H1 (cell line): ENCODE results near the gene HSPA1L. TPM values are rescaled to one million over a fixed set of nuclear protein-coding genes. Genes with fewer than 3 reads are reported as not detected.

ENCODE experiments used
- CTCF ChIA-PET: fragments of 300-600 bp; sonication (Branson Sonifier 250); formaldehyde crosslinking; loops from one replicate; lab custom pipeline; 2021; ENCODE audit not compliant: partially characterized antibody; lab: Charles Lee
- POLR2A ChIA-PET: fragments of 300-600 bp; sonication (Branson Sonifier 250); formaldehyde crosslinking; loops from one replicate; lab custom pipeline; 2021; ENCODE audit warnings: inconsistent platforms; ENCODE audit not compliant: partially characterized antibody; lab: Charles Lee
- DNase-seq, 2 experiments: peaks; one replicate each; pipeline versions ENCODE4 v3.0.0 to v3.0.0-alpha.2; 2010 to 2022; ENCODE audit warnings: low spot score in 2 of 2, low read depth in 1 of 2, mixed read lengths in 1 of 2
- FAIRE-seq: peaks from 2 replicates; lab custom pipeline; 2011; peaks lifted over from hg19 to GRCh38; lab: Jason Lieb, UNC
- H2AFZ ChIP-seq: 2 replicates; pipeline ENCODE4 v1.8.1; 2012; ENCODE audit warnings: low read length, inconsistent platforms
- H2AK5ac ChIP-seq: 2 replicates; pipeline ENCODE4 v1.6.1; 2013; ENCODE audit warnings: low read depth, low read length
- H2BK120ac ChIP-seq: replicated peaks from 2 replicates; pipeline ENCODE3; 2013; ENCODE audit warnings: low read depth, low read length, inconsistent platforms
- H2BK12ac ChIP-seq: 2 replicates; pipeline ENCODE4 v1.6.1; 2013; ENCODE audit warnings: low read depth, low read length
- H2BK15ac ChIP-seq: 2 replicates; pipeline ENCODE4 v1.6.1; 2013; ENCODE audit warnings: low read length
- H2BK20ac ChIP-seq: 2 replicates; pipeline ENCODE4 v1.6.1; 2013; ENCODE audit warnings: low read length
- H2BK5ac ChIP-seq: 2 replicates; pipeline ENCODE4 v1.6.1; 2013; ENCODE audit warnings: low read depth, low read length
- H3K14ac ChIP-seq: 2 replicates; pipeline ENCODE4 v1.6.1; 2013; ENCODE audit warnings: inconsistent platforms; ENCODE audit not compliant: insufficient read length
- H3K18ac ChIP-seq: 2 replicates; pipeline ENCODE4 v1.6.1; 2013; ENCODE audit warnings: low read length; ENCODE audit errors: extremely low read depth
- H3K23ac ChIP-seq: 2 replicates; pipeline ENCODE4 v1.6.1; 2013; ENCODE audit warnings: inconsistent platforms; ENCODE audit not compliant: insufficient read length
- H3K23me2 ChIP-seq: 2 replicates; pipeline ENCODE4 v1.6.1; 2013; ENCODE audit warnings: low read depth, low read length
- H3K27ac ChIP-seq: 2 replicates; pipeline ENCODE4 v1.6.1; 2011; ENCODE audit warnings: low read depth, low read length, inconsistent platforms
- H3K27me3 ChIP-seq, 4 experiments: replicated peaks in 1 of 4; 1 replicate in 1 of 4; 2 replicates in 3 of 4; pipeline versions ENCODE4 v1.6.1 to v1.8.1; 2011 to 2013; ENCODE audit warnings: low read length in 3 of 4, mild to moderate bottlenecking in 3 of 4, inconsistent platforms in 2 of 4, mixed read lengths in 2 of 4, moderate library complexity in 1 of 4; ENCODE audit not compliant: control insufficient read depth in 3 of 4, insufficient read depth in 3 of 4; ENCODE audit errors: extremely low read depth in 1 of 4
- H3K36me3 ChIP-seq, 4 experiments: 2 replicates each; pipeline versions ENCODE4 v1.6.1 to v1.8.1; 2011 to 2013; ENCODE audit warnings: mild to moderate bottlenecking in 4 of 4, low read length in 3 of 4, moderate library complexity in 2 of 4, control low read depth in 1 of 4, inconsistent platforms in 1 of 4; ENCODE audit not compliant: insufficient read depth in 4 of 4, control insufficient read depth in 2 of 4
- H3K4ac ChIP-seq: replicated peaks from 2 replicates; pipeline ENCODE3; 2013; ENCODE audit warnings: low read length, low read depth, mixed read lengths, inconsistent platforms; ENCODE audit not compliant: insufficient read length
- H3K4me1 ChIP-seq, 4 experiments: replicated peaks in 1 of 4; 1 replicate in 1 of 4; 2 replicates in 3 of 4; pipeline versions ENCODE4 v1.6.1 to v1.8.1; 2011 to 2013; ENCODE audit warnings: low read length in 3 of 4, inconsistent platforms in 2 of 4, mixed read lengths in 1 of 4; ENCODE audit not compliant: insufficient read depth in 4 of 4, control insufficient read depth in 3 of 4
- H3K4me2 ChIP-seq, 2 experiments: 2 replicates each; pipeline versions ENCODE4 v1.6.1 to v1.8.1; 2011 to 2013; ENCODE audit warnings: low read depth in 2 of 2, low read length in 2 of 2, control low read depth in 1 of 2, inconsistent platforms in 1 of 2, mild to moderate bottlenecking in 1 of 2; ENCODE audit not compliant: insufficient read depth in 1 of 2
- H3K4me3 ChIP-seq, 4 experiments: fragments of 200-600, 300-600 bp in 1 of 4; sonication (generic), shearing (Covaris generic), sonication (Bioruptor Twin) in 1 of 4; 2 replicates each; pipeline versions ENCODE4 v1.5.1 to v1.8.1; 2011 to 2016; ENCODE audit warnings: low read length in 4 of 4, low read depth in 3 of 4, control low read depth in 2 of 4, inconsistent platforms in 2 of 4, mild to moderate bottlenecking in 2 of 4, mixed read lengths in 1 of 4, moderate library complexity in 1 of 4; ENCODE audit not compliant: insufficient read depth in 2 of 4; ENCODE audit errors: extremely low read depth in 1 of 4
- H3K56ac ChIP-seq: replicated peaks from 2 replicates; pipeline ENCODE3; 2013; ENCODE audit warnings: low read depth, mild to moderate bottlenecking, mixed read lengths, low read length, inconsistent platforms; ENCODE audit not compliant: insufficient read length
- H3K79me1 ChIP-seq: 2 replicates; pipeline ENCODE4 v1.6.1; 2013; ENCODE audit warnings: low read depth, low read length, control low read depth
- H3K79me2 ChIP-seq, 2 experiments: 2 replicates each; pipeline versions ENCODE4 v1.6.1 to v1.8.1; 2012 to 2013; ENCODE audit warnings: low read length in 2 of 2, mild to moderate bottlenecking in 2 of 2, inconsistent platforms in 1 of 2; ENCODE audit not compliant: insufficient read depth in 2 of 2, control insufficient read depth in 1 of 2
- H3K9ac ChIP-seq, 4 experiments: replicated peaks in 1 of 4; 1 replicate in 1 of 4; 2 replicates in 3 of 4; pipeline versions ENCODE4 v1.6.1 to v1.8.1; 2011 to 2013; ENCODE audit warnings: low read depth in 3 of 4, low read length in 3 of 4, control low read depth in 2 of 4, mild to moderate bottlenecking in 2 of 4, moderate library complexity in 2 of 4, inconsistent platforms in 1 of 4; ENCODE audit errors: extremely low read depth in 1 of 4
- H3K9me3 ChIP-seq, 2 experiments: 2 replicates each; pipeline versions ENCODE4 v1.6.1 to v1.8.1; 2012 to 2013; ENCODE audit warnings: mild to moderate bottlenecking in 2 of 2, moderate library complexity in 2 of 2, control low read depth in 1 of 2, inconsistent platforms in 1 of 2, low read depth in 1 of 2, low read length in 1 of 2, mixed read lengths in 1 of 2; ENCODE audit not compliant: insufficient read depth in 2 of 2
- H4K20me1 ChIP-seq, 2 experiments: replicated peaks in 1 of 2; 2 replicates each; pipeline versions ENCODE3 to v1.8.1; 2011 to 2013; ENCODE audit warnings: inconsistent platforms in 2 of 2, low read length in 2 of 2, mild to moderate bottlenecking in 1 of 2; ENCODE audit not compliant: insufficient read depth in 2 of 2, control insufficient read depth in 1 of 2
- H4K5ac ChIP-seq: 2 replicates; pipeline ENCODE4 v1.6.1; 2013; ENCODE audit warnings: low read length, low read depth, mixed read lengths, inconsistent platforms; ENCODE audit not compliant: insufficient read length
- H4K8ac ChIP-seq: 2 replicates; pipeline ENCODE4 v1.8.0; 2013; ENCODE audit warnings: mild to moderate bottlenecking, moderate library complexity, low read length, inconsistent platforms; ENCODE audit not compliant: insufficient read depth; ENCODE audit errors: extremely low read depth
- H4K91ac ChIP-seq: replicated peaks from 2 replicates; pipeline ENCODE3; 2013; ENCODE audit warnings: low read length, mixed read lengths, inconsistent platforms; ENCODE audit not compliant: insufficient read length
- BACH1 ChIP-seq: IDR thresholded peaks from 2 replicates; pipeline ENCODE4 v1.6.1; 2012; ENCODE audit warnings: low read length, improper control_type of control experiment
- CBX5 ChIP-seq: fragments of 300-800, 300-1000 bp; sonication (generic); IDR thresholded peaks from 2 replicates; pipeline ENCODE4 v1.7.1; 2016; ENCODE audit warnings: antibody characterized with exemption, low read length, low read depth
- CBX8 ChIP-seq: fragments of 300-800, 300-1000 bp; sonication (generic); IDR thresholded peaks from 2 replicates; pipeline ENCODE4 v1.7.1; 2016; ENCODE audit warnings: low read depth, low read length, borderline replicate concordance
- CHD1 ChIP-seq: IDR thresholded peaks from 2 replicates; pipeline ENCODE4 v1.6.1; 2012; ENCODE audit warnings: low read depth, low read length, improper control_type of control experiment
- CREB1 ChIP-seq: IDR thresholded peaks from 2 replicates; pipeline ENCODE4 v1.6.1; 2012; ENCODE audit warnings: inconsistent platforms
- EZH2 ChIP-seq: fragments of 200-600 bp; sonication (generic); IDR thresholded peaks from 2 replicates; pipeline ENCODE4 v1.7.1; 2012; ENCODE audit warnings: low read depth, mild to moderate bottlenecking, moderate library complexity, low read length, inconsistent platforms; ENCODE audit not compliant: severe bottlenecking
- JUN ChIP-seq: IDR thresholded peaks from 2 replicates; pipeline ENCODE4 v1.6.1; 2011; ENCODE audit warnings: low read depth, mild to moderate bottlenecking, improper control_type of control experiment, low read length
- JUND ChIP-seq: IDR thresholded peaks from 2 replicates; pipeline ENCODE4 v1.6.1; 2011; ENCODE audit warnings: mild to moderate bottlenecking, improper control_type of control experiment, low read length
- KDM1A ChIP-seq: fragments of 200-600, 300-600 bp; sonication (generic); IDR thresholded peaks from 2 replicates; pipeline ENCODE4 v1.7.1; 2016; ENCODE audit warnings: mild to moderate bottlenecking, low read length, borderline replicate concordance
- POLR2A ChIP-seq, 2 experiments: IDR thresholded peaks; 1 replicate in 1 of 2; 2 replicates in 1 of 2; pipeline ENCODE4 v1.6.1; 2011; ENCODE audit warnings: low read depth in 2 of 2, low read length in 2 of 2, mild to moderate bottlenecking in 2 of 2; ENCODE audit errors: control extremely low read depth in 1 of 2
- RBBP5 ChIP-seq: IDR thresholded peaks from 2 replicates; pipeline ENCODE4 v1.7.1; 2012; ENCODE audit warnings: low read depth, mild to moderate bottlenecking, inconsistent platforms, low read length, moderate library complexity, borderline replicate concordance
- SIRT6 ChIP-seq: IDR thresholded peaks from one replicate; pipeline ENCODE4 v1.7.1; 2012; ENCODE audit warnings: low read length, inconsistent platforms
- SP1 ChIP-seq: IDR thresholded peaks from 2 replicates; pipeline ENCODE4 v1.6.1; 2011; ENCODE audit warnings: low read depth, low read length
- TAF1 ChIP-seq: IDR thresholded peaks from 2 replicates; pipeline ENCODE4 v1.6.1; 2011; ENCODE audit warnings: mild to moderate bottlenecking, low read depth, low read length
- WGBS, 2 experiments: shearing (Covaris generic) in 1 of 2; methylation state at CpG; one replicate each; pipeline versions ENCODE4 v1.1.6 to v1.1.7; 2013 to 2015; ENCODE audit warnings: low lambda C conversion rate in 2 of 2, mixed read lengths in 2 of 2, inconsistent platforms in 1 of 2, low coverage in 1 of 2, missing lambda C conversion rate in 1 of 2; ENCODE audit not compliant: insufficient replicate concordance in 2 of 2, insufficient coverage in 1 of 2, insufficient read length in 1 of 2; ENCODE audit errors: extremely low coverage in 1 of 2, missing lambda C conversion rate in 1 of 2; 5-methylcytosine and 5-hydroxymethylcytosine counted together
- polyA plus RNA-seq, 7 experiments: library from polyadenylated mRNA; depleted of rRNA in 3 of 7; stranded (reverse) in 5 of 7; unstranded in 2 of 7; fragments of >200 nt in 5 of 7; fragments of 200-250 nt in 2 of 7; gene quantifications; 1 replicate in 5 of 7; 2 replicates in 1 of 7; 4 replicates in 1 of 7; pipeline versions ENCODE4 v1.2.1 to v1.2.3, GENCODE V29; 2011 to 2013; ENCODE audit warnings: missing spikeins in 2 of 7, mixed read lengths in 2 of 7
- total RNA-seq: library from RNA; stranded (reverse); fragmentation: NEBNext Ultra II Directional; extraction: Animal tissue kit (Norgen Biotek cat#: 25700); gene quantifications from 2 replicates; pipeline ENCODE4 v1.2.1, GENCODE V29; 2021

Gene HSPA1L
- total and polyA plus RNA-seq, 2 of the 8 experiments (the other 6 are each of a cell fraction or from before 2014, with no cell fraction given): 1.00 to 1.9 TPM

- H3K9ac ChIP-seq: no peak overlapping the region
- H4K5ac ChIP-seq: no peak overlapping the region
- no peak overlapping the region for H2BK15ac ChIP-seq
- CTCF ChIA-PET: interaction anchor here (0.6 to 1.8 kb wide), 7 partner anchors 10 to 452 kb away, joined by 3 to 7 read pairs (median 4); no protein-coding TSS in a partner anchor
- no peak overlapping the region for H2BK12ac ChIP-seq
- H3K23ac ChIP-seq: no peak overlapping the region
- peaks cover 3 to 17% (median 4%) of the 10 kb centered on the region in 4 experiments; a peak in 7 of 8 replicates for H3K36me3 ChIP-seq
- no peak overlapping the region for H3K18ac ChIP-seq
- no peak overlapping the region for H2AFZ ChIP-seq
- TF ChIP-seq JUND (no peak), JUN (no peak), SP1 (no peak), CBX5 (no peak), SIRT6 (no peak), EZH2 (no peak), CHD1 (no peak), CREB1 (no peak), RBBP5 (no peak), KDM1A (no peak), POLR2A (IDR thresholded peaks at IDR 0.05; ENCODE audit: control extremely low read depth in 1 of 2, low read depth in 2 of 2, low read length in 2 of 2) (no peak), BACH1 (no peak), TAF1 (no peak), CBX8 (no peak)
- H3K79me1 ChIP-seq: 0 out of 2 replicates have a peak, but pooled peaks cover 2% of the 10 kb centered on the region
- no peak overlapping the region; the same call in 1 of the 2 replicates for H4K8ac ChIP-seq
- H3K9me3 ChIP-seq: peaks cover 6 to 7% of the 10 kb centered on the region in 2 experiments; a peak in 1 of 4 replicates
- no peak overlapping the region for H2AK5ac ChIP-seq
- POLR2A ChIA-PET: interaction anchor here (1.1 to 6.5 kb wide), 7 partner anchors 13 to 283 kb away, joined by 3 to 93 read pairs (median 4); partner anchors contain the start of genes HSPA1B and TNF
- no peak overlapping the region for H3K4me3 ChIP-seq
- H2BK120ac ChIP-seq: no peak overlapping the region
- no peak overlapping the region for H3K4ac ChIP-seq
- H2BK5ac ChIP-seq: no peak overlapping the region
- WGBS, 2 experiments: 93% methylated on average over 8 of the region's 8 CpGs; no CpG with 5 or more reads in 1 of the 2 experiments
- H3K4me1 ChIP-seq: peaks cover 0 to 3% (median 0%) of the 10 kb centered on the region in 4 experiments; a peak in 2 of 7 replicates
- H2BK20ac ChIP-seq: no peak overlapping the region
- peaks cover 8% of the 10 kb centered on the region; the same call in 1 of the 2 replicates for H3K23me2 ChIP-seq
- no peak for FAIRE-seq
- no peak overlapping the region for H4K91ac ChIP-seq
- 0 out of 7 replicates have a peak, but pooled peaks cover 0 to 3% (median 0%) of the 10 kb centered on the region in 4 experiments for H3K27me3 ChIP-seq
- H3K79me2 ChIP-seq: no peaks in the 10 kb centered on the region
- H3K56ac ChIP-seq: no peak overlapping the region
- DNase-seq: no peak
- no peaks in the 10 kb centered on the region for H4K20me1 ChIP-seq
- H3K27ac ChIP-seq: no peak overlapping the region
- H3K14ac ChIP-seq: no peak overlapping the region
- no peak overlapping the region for H3K4me2 ChIP-seq
These were observed 43.6 kb upstream of the HSPA1L start for GRCh38 chr6:31858707-31859106.
